H1 (cell line): ENCODE data around the gene TPM2. TPM values are rescaled to one million over a fixed set of nuclear protein-coding genes. Genes with fewer than 3 reads are reported as not detected.
A peak's percentile ranks its signal among the peaks of the same experiment; 100 is the strongest.

Source experiments
- CTCF ChIA-PET: fragments of 300-600 bp; sonication (Branson Sonifier 250); formaldehyde crosslinking; loops from one replicate; lab custom pipeline; 2021; ENCODE audit not compliant: partially characterized antibody; lab: Charles Lee
- POLR2A ChIA-PET: fragments of 300-600 bp; sonication (Branson Sonifier 250); formaldehyde crosslinking; loops from one replicate; lab custom pipeline; 2021; ENCODE audit warnings: inconsistent platforms; ENCODE audit not compliant: partially characterized antibody; lab: Charles Lee
- DNase-seq, 2 experiments: peaks; one replicate each; pipeline versions ENCODE4 v3.0.0 to v3.0.0-alpha.2; 2010 to 2022; ENCODE audit warnings: low spot score in 2 of 2, low read depth in 1 of 2, mixed read lengths in 1 of 2
- FAIRE-seq: peaks from 2 replicates; lab custom pipeline; 2011; peaks lifted over from hg19 to GRCh38; lab: Jason Lieb, UNC
- H2AFZ ChIP-seq: 2 replicates; pipeline ENCODE4 v1.8.1; 2012; ENCODE audit warnings: low read length, inconsistent platforms
- H2AK5ac ChIP-seq: 2 replicates; pipeline ENCODE4 v1.6.1; 2013; ENCODE audit warnings: low read depth, low read length
- H2BK120ac ChIP-seq: replicated peaks from 2 replicates; pipeline ENCODE3; 2013; ENCODE audit warnings: low read depth, low read length, inconsistent platforms
- H2BK12ac ChIP-seq: 2 replicates; pipeline ENCODE4 v1.6.1; 2013; ENCODE audit warnings: low read depth, low read length
- H2BK15ac ChIP-seq: 2 replicates; pipeline ENCODE4 v1.6.1; 2013; ENCODE audit warnings: low read length
- H2BK20ac ChIP-seq: 2 replicates; pipeline ENCODE4 v1.6.1; 2013; ENCODE audit warnings: low read length
- H2BK5ac ChIP-seq: 2 replicates; pipeline ENCODE4 v1.6.1; 2013; ENCODE audit warnings: low read depth, low read length
- H3K14ac ChIP-seq: 2 replicates; pipeline ENCODE4 v1.6.1; 2013; ENCODE audit warnings: inconsistent platforms; ENCODE audit not compliant: insufficient read length
- H3K18ac ChIP-seq: 2 replicates; pipeline ENCODE4 v1.6.1; 2013; ENCODE audit warnings: low read length; ENCODE audit errors: extremely low read depth
- H3K23ac ChIP-seq: 2 replicates; pipeline ENCODE4 v1.6.1; 2013; ENCODE audit warnings: inconsistent platforms; ENCODE audit not compliant: insufficient read length
- H3K23me2 ChIP-seq: 2 replicates; pipeline ENCODE4 v1.6.1; 2013; ENCODE audit warnings: low read depth, low read length
- H3K27ac ChIP-seq: 2 replicates; pipeline ENCODE4 v1.6.1; 2011; ENCODE audit warnings: low read depth, low read length, inconsistent platforms
- H3K27me3 ChIP-seq, 4 experiments: replicated peaks in 1 of 4; 1 replicate in 1 of 4; 2 replicates in 3 of 4; pipeline versions ENCODE4 v1.6.1 to v1.8.1; 2011 to 2013; ENCODE audit warnings: low read length in 3 of 4, mild to moderate bottlenecking in 3 of 4, inconsistent platforms in 2 of 4, mixed read lengths in 2 of 4, moderate library complexity in 1 of 4; ENCODE audit not compliant: control insufficient read depth in 3 of 4, insufficient read depth in 3 of 4; ENCODE audit errors: extremely low read depth in 1 of 4
- H3K36me3 ChIP-seq, 4 experiments: 2 replicates each; pipeline versions ENCODE4 v1.6.1 to v1.8.1; 2011 to 2013; ENCODE audit warnings: mild to moderate bottlenecking in 4 of 4, low read length in 3 of 4, moderate library complexity in 2 of 4, control low read depth in 1 of 4, inconsistent platforms in 1 of 4; ENCODE audit not compliant: insufficient read depth in 4 of 4, control insufficient read depth in 2 of 4
- H3K4ac ChIP-seq: replicated peaks from 2 replicates; pipeline ENCODE3; 2013; ENCODE audit warnings: low read length, low read depth, mixed read lengths, inconsistent platforms; ENCODE audit not compliant: insufficient read length
- H3K4me1 ChIP-seq, 4 experiments: replicated peaks in 1 of 4; 1 replicate in 1 of 4; 2 replicates in 3 of 4; pipeline versions ENCODE4 v1.6.1 to v1.8.1; 2011 to 2013; ENCODE audit warnings: low read length in 3 of 4, inconsistent platforms in 2 of 4, mixed read lengths in 1 of 4; ENCODE audit not compliant: insufficient read depth in 4 of 4, control insufficient read depth in 3 of 4
- H3K4me2 ChIP-seq, 2 experiments: 2 replicates each; pipeline versions ENCODE4 v1.6.1 to v1.8.1; 2011 to 2013; ENCODE audit warnings: low read depth in 2 of 2, low read length in 2 of 2, control low read depth in 1 of 2, inconsistent platforms in 1 of 2, mild to moderate bottlenecking in 1 of 2; ENCODE audit not compliant: insufficient read depth in 1 of 2
- H3K4me3 ChIP-seq, 4 experiments: fragments of 200-600, 300-600 bp in 1 of 4; sonication (generic), shearing (Covaris generic), sonication (Bioruptor Twin) in 1 of 4; 2 replicates each; pipeline versions ENCODE4 v1.5.1 to v1.8.1; 2011 to 2016; ENCODE audit warnings: low read length in 4 of 4, low read depth in 3 of 4, control low read depth in 2 of 4, inconsistent platforms in 2 of 4, mild to moderate bottlenecking in 2 of 4, mixed read lengths in 1 of 4, moderate library complexity in 1 of 4; ENCODE audit not compliant: insufficient read depth in 2 of 4; ENCODE audit errors: extremely low read depth in 1 of 4
- H3K56ac ChIP-seq: replicated peaks from 2 replicates; pipeline ENCODE3; 2013; ENCODE audit warnings: low read depth, mild to moderate bottlenecking, mixed read lengths, low read length, inconsistent platforms; ENCODE audit not compliant: insufficient read length
- H3K79me1 ChIP-seq: 2 replicates; pipeline ENCODE4 v1.6.1; 2013; ENCODE audit warnings: low read depth, low read length, control low read depth
- H3K79me2 ChIP-seq, 2 experiments: 2 replicates each; pipeline versions ENCODE4 v1.6.1 to v1.8.1; 2012 to 2013; ENCODE audit warnings: low read length in 2 of 2, mild to moderate bottlenecking in 2 of 2, inconsistent platforms in 1 of 2; ENCODE audit not compliant: insufficient read depth in 2 of 2, control insufficient read depth in 1 of 2
- H3K9ac ChIP-seq, 4 experiments: replicated peaks in 1 of 4; 1 replicate in 1 of 4; 2 replicates in 3 of 4; pipeline versions ENCODE4 v1.6.1 to v1.8.1; 2011 to 2013; ENCODE audit warnings: low read depth in 3 of 4, low read length in 3 of 4, control low read depth in 2 of 4, mild to moderate bottlenecking in 2 of 4, moderate library complexity in 2 of 4, inconsistent platforms in 1 of 4; ENCODE audit errors: extremely low read depth in 1 of 4
- H3K9me3 ChIP-seq, 2 experiments: 2 replicates each; pipeline versions ENCODE4 v1.6.1 to v1.8.1; 2012 to 2013; ENCODE audit warnings: mild to moderate bottlenecking in 2 of 2, moderate library complexity in 2 of 2, control low read depth in 1 of 2, inconsistent platforms in 1 of 2, low read depth in 1 of 2, low read length in 1 of 2, mixed read lengths in 1 of 2; ENCODE audit not compliant: insufficient read depth in 2 of 2
- H4K20me1 ChIP-seq, 2 experiments: replicated peaks in 1 of 2; 2 replicates each; pipeline versions ENCODE3 to v1.8.1; 2011 to 2013; ENCODE audit warnings: inconsistent platforms in 2 of 2, low read length in 2 of 2, mild to moderate bottlenecking in 1 of 2; ENCODE audit not compliant: insufficient read depth in 2 of 2, control insufficient read depth in 1 of 2
- H4K5ac ChIP-seq: 2 replicates; pipeline ENCODE4 v1.6.1; 2013; ENCODE audit warnings: low read length, low read depth, mixed read lengths, inconsistent platforms; ENCODE audit not compliant: insufficient read length
- H4K8ac ChIP-seq: 2 replicates; pipeline ENCODE4 v1.8.0; 2013; ENCODE audit warnings: mild to moderate bottlenecking, moderate library complexity, low read length, inconsistent platforms; ENCODE audit not compliant: insufficient read depth; ENCODE audit errors: extremely low read depth
- H4K91ac ChIP-seq: replicated peaks from 2 replicates; pipeline ENCODE3; 2013; ENCODE audit warnings: low read length, mixed read lengths, inconsistent platforms; ENCODE audit not compliant: insufficient read length
- KDM1A ChIP-seq: fragments of 200-600, 300-600 bp; sonication (generic); IDR thresholded peaks from 2 replicates; pipeline ENCODE4 v1.7.1; 2016; ENCODE audit warnings: mild to moderate bottlenecking, low read length, borderline replicate concordance
- SIX5 ChIP-seq: IDR thresholded peaks from 2 replicates; pipeline ENCODE4 v1.6.1; 2011; ENCODE audit warnings: mild to moderate bottlenecking, low read depth, low read length
- WGBS, 2 experiments: shearing (Covaris generic) in 1 of 2; methylation state at CpG; one replicate each; pipeline versions ENCODE4 v1.1.6 to v1.1.7; 2013 to 2015; ENCODE audit warnings: low lambda C conversion rate in 2 of 2, mixed read lengths in 2 of 2, inconsistent platforms in 1 of 2, low coverage in 1 of 2, missing lambda C conversion rate in 1 of 2; ENCODE audit not compliant: insufficient replicate concordance in 2 of 2, insufficient coverage in 1 of 2, insufficient read length in 1 of 2; ENCODE audit errors: extremely low coverage in 1 of 2, missing lambda C conversion rate in 1 of 2; 5-methylcytosine and 5-hydroxymethylcytosine counted together
- polyA plus RNA-seq, 7 experiments: library from polyadenylated mRNA; depleted of rRNA in 3 of 7; stranded (reverse) in 5 of 7; unstranded in 2 of 7; fragments of >200 nt in 5 of 7; fragments of 200-250 nt in 2 of 7; gene quantifications; 1 replicate in 5 of 7; 2 replicates in 1 of 7; 4 replicates in 1 of 7; pipeline versions ENCODE4 v1.2.1 to v1.2.3, GENCODE V29; 2011 to 2013; ENCODE audit warnings: missing spikeins in 2 of 7, mixed read lengths in 2 of 7
- total RNA-seq: library from RNA; stranded (reverse); fragmentation: NEBNext Ultra II Directional; extraction: Animal tissue kit (Norgen Biotek cat#: 25700); gene quantifications from 2 replicates; pipeline ENCODE4 v1.2.1, GENCODE V29; 2021

Gene TPM2
- total and polyA plus RNA-seq, 2 of the 8 experiments (the other 6 are each of a cell fraction or from before 2014, with no cell fraction given), result 62.5 to 181 TPM

GRCh38 chr9:35639631-35640030, 50.1 kb downstream of the TPM2 start:
- no peaks in the 10 kb centered on the region for H3K23me2 ChIP-seq
- no peaks in the 10 kb centered on the region for H3K4me1 ChIP-seq
- no peak overlapping the region for H4K8ac ChIP-seq
- H3K18ac ChIP-seq, result no peak overlapping the region
- TF ChIP-seq SIX5 (no peak), KDM1A (no peak)
- TF ChIP-seq, all 59 proteins: peak for 0
- H3K9ac ChIP-seq, result no peak overlapping the region
- no peaks in the 10 kb centered on the region for H3K79me2 ChIP-seq
- H3K4ac ChIP-seq, result no peak overlapping the region
- H3K27ac ChIP-seq, result no peak overlapping the region
- H4K91ac ChIP-seq, result no peak overlapping the region
- peak; percentile 45 for FAIRE-seq
- H4K20me1 ChIP-seq, result no peaks in the 10 kb centered on the region
- no peak overlapping the region for H2BK120ac ChIP-seq
- no peak overlapping the region for H2BK15ac ChIP-seq
- H2AK5ac ChIP-seq, result no peak overlapping the region
- ChIA-PET POLR2A (interaction anchor here (0.7 kb wide), 1 partner anchor 19 kb away, joined by 3 read pairs; the partner anchor contains the start of genes CCDC107 and RMRP), CTCF (interaction anchor here (1.0 to 1.3 kb wide), 2 partner anchors 28 to 187 kb away, joined by 3 to 4 read pairs; no protein-coding TSS in a partner anchor)
- H3K14ac ChIP-seq, result no peak overlapping the region
- H3K23ac ChIP-seq, result no peak overlapping the region
- H3K27me3 ChIP-seq, result no peaks in the 10 kb centered on the region
- no peak overlapping the region for H2BK20ac ChIP-seq
- peaks cover 0 to 2% of the 10 kb centered on the region in 2 experiments; a peak in 1 of 4 replicates for H3K9me3 ChIP-seq
- no peak overlapping the region for H3K4me3 ChIP-seq
- H2AFZ ChIP-seq, result no peak overlapping the region
- H3K4me2 ChIP-seq, result no peak overlapping the region
- WGBS, 2 experiments, result 88% methylated on average over 1 of the region's 1 CpG; no CpG with 5 or more reads in 1 of the 2 experiments
- no peak overlapping the region for H2BK12ac ChIP-seq
- no peaks in the 10 kb centered on the region for H3K79me1 ChIP-seq
- no peak overlapping the region for H2BK5ac ChIP-seq
- no peak overlapping the region for H3K56ac ChIP-seq
- DNase-seq, result no peak
- no peak overlapping the region for H4K5ac ChIP-seq
- no peaks in the 10 kb centered on the region; a peak in 2 of 8 replicates for H3K36me3 ChIP-seq
